ENCODE measurements around the gene SAYSD1. TPM values are rescaled to one million over a fixed set of nuclear protein-coding genes. Genes with fewer than 3 reads are reported as not detected.

SAYSD1 gene
- total and polyA plus RNA-seq, 2 of the 8 experiments (the other 6 are each of a cell fraction or from before 2014, with no cell fraction given) = 6.7 to 7.9 TPM

GRCh38 chr6:39114704-39115599 lies at the start of gene SAYSD1 (continued):
- peak; percentile 53 for TF ChIP-seq SAP30 (IDR thresholded peaks at IDR 0.05; ENCODE audit: insufficient read depth, insufficient replicate concordance, low read length)
- TF ChIP-seq KDM4A (IDR thresholded peaks at IDR 0.05; ENCODE audit: low read depth, low read length, severe bottlenecking) = peak; percentile 77
- no peak for TF ChIP-seq ATF2 (IDR thresholded peaks at IDR 0.05; ENCODE audit: low read length)
- TF ChIP-seq CHD1 (IDR thresholded peaks at IDR 0.05; ENCODE audit: low read depth, low read length) = no peak
- TF ChIP-seq HDAC6 (IDR thresholded peaks at IDR 0.05; ENCODE audit: low read depth, low read length) = no peak
- no peak; the same call in 1 of the 2 replicates for TF ChIP-seq TEAD4 (IDR thresholded peaks at IDR 0.05; ENCODE audit: low read depth, low read length)
- 0 out of 4 replicates have a peak, but pooled peaks of 1 of the 2 experiments have one; percentile 47 for TF ChIP-seq HDAC2 (IDR thresholded peaks at IDR 0.05; ENCODE audit: borderline replicate concordance in 1 of 2, low read depth in 2 of 2, low read length in 2 of 2)
- 0 out of 2 replicates have a peak, but pooled peaks have one; percentile 24 for TF ChIP-seq SUZ12 (IDR thresholded peaks at IDR 0.05; ENCODE audit: low read length)
- TF ChIP-seq ASH2L (IDR thresholded peaks at IDR 0.05; ENCODE audit: low read length) = peak; percentile 98
- TF ChIP-seq SIN3A (conservative IDR thresholded peaks at IDR 0.05 in 1 of 2, IDR thresholded peaks at IDR 0.05 in 1 of 2; ENCODE audit: low read depth in 1 of 2, low read length in 2 of 2) = peak in 1 of 2 experiments; percentile 82; a peak in 2 of 4 replicates
- no peak for TF ChIP-seq CHD2 (IDR thresholded peaks at IDR 0.05; ENCODE audit: low read length)
- no peak for TF ChIP-seq GTF2F1 (IDR thresholded peaks at IDR 0.05; ENCODE audit: borderline replicate concordance, low read depth, low read length)
- peak; percentile 87 for TF ChIP-seq FOSL1 (IDR thresholded peaks at IDR 0.05; ENCODE audit: insufficient read depth, low read depth, low read length)
- peak; percentile 62; the same call in 1 of the 2 replicates for TF ChIP-seq SP1 (IDR thresholded peaks at IDR 0.05; ENCODE audit: low read depth, low read length)
- peak; percentile 99 for TF ChIP-seq NRF1 (IDR thresholded peaks at IDR 0.05; ENCODE audit: low read depth, low read length)
- TF ChIP-seq YY1 (IDR thresholded peaks at IDR 0.05; ENCODE audit: low read depth, low read length) = peak; percentile 19; the same call in 1 of the 2 replicates
- TF ChIP-seq RXRA (IDR thresholded peaks at IDR 0.05; ENCODE audit: insufficient read depth, low read depth, low read length) = no peak
- TF ChIP-seq SIRT6 (IDR thresholded peaks at IDR 0.05; ENCODE audit: low read length) = no peak
- TF ChIP-seq MAX (IDR thresholded peaks at IDR 0.05) = peak; percentile 91
- TF ChIP-seq POLR2A (IDR thresholded peaks at IDR 0.05; ENCODE audit: control extremely low read depth in 1 of 2, low read depth in 2 of 2, low read length in 2 of 2) = peak; percentile 42 to 83
- no peak; the same call in 1 of the 2 replicates for TF ChIP-seq SP4 (IDR thresholded peaks at IDR 0.05; ENCODE audit: low read length)

Data from H1 (cell line).